HepG2 (cell line): ENCODE measurements around the gene NEURL1B. TPM values are rescaled to one million over a fixed set of nuclear protein-coding genes. Genes with fewer than 3 reads are reported as not detected.

Experiments used
- ATAC-seq: fragments of 200-7000 bp; cut with Tn5 transposase; 3 replicates; pipeline ENCODE4 v1.9.1; 2020; ENCODE audit warnings: mild to moderate bottlenecking, moderate library complexity
- BruUV-seq: library from RNA; stranded (reverse); fragments of 400-500 nt; replicated peaks from 2 replicates; lab custom pipeline; 2021; lab: Mats Ljungman, UMichigan
- CTCF ChIA-PET: fragments of 300-600 bp; formaldehyde crosslinking; extraction: SDS; loops from one replicate; lab custom pipeline; 2021; ENCODE audit warnings: low total read pairs, inconsistent platforms, low intra/inter-chr PET ratio; lab: Yijun Ruan, JAX
- POLR2A ChIA-PET: fragments of 350-600 bp; sonication (Branson Sonifier 250); formaldehyde crosslinking; loops from one replicate; lab custom pipeline; 2020; ENCODE audit warnings: antibody characterized with exemption, inconsistent platforms; lab: Yijun Ruan, JAX
- DNase-seq: peaks from one replicate; pipeline ENCODE4 v3.0.0-alpha.2; 2015; ENCODE audit warnings: low spot score
- FAIRE-seq: peaks from 3 replicates; lab custom pipeline; 2011; peaks lifted over from hg19 to GRCh38; lab: Jason Lieb, UNC
- H2AFZ ChIP-seq: one replicate; pipeline ENCODE4 v1.6.1; 2011; ENCODE audit warnings: low read length, inconsistent platforms
- H3K27ac ChIP-seq: fragments of 300-600 bp; 3 replicates; pipeline ENCODE4 v1.8.0; 2011; ENCODE audit warnings: mixed run types, mild to moderate bottlenecking, mixed read lengths, low read length, inconsistent platforms; ENCODE audit not compliant: insufficient read depth; ENCODE audit errors: extremely low read length
- H3K27me3 ChIP-seq, 2 experiments: fragments of 200-600 bp in 1 of 2; 2 replicates in 1 of 2; 3 replicates in 1 of 2; pipeline versions ENCODE4 v1.6.0 to v1.8.0; 2011; ENCODE audit warnings: low read length in 2 of 2, mild to moderate bottlenecking in 2 of 2, moderate library complexity in 2 of 2, inconsistent platforms in 1 of 2; ENCODE audit not compliant: insufficient read depth in 2 of 2, control insufficient read depth in 1 of 2
- H3K36me3 ChIP-seq, 2 experiments: fragments of 200-600 bp in 1 of 2; replicated peaks in 1 of 2; 2 replicates in 1 of 2; 3 replicates in 1 of 2; pipeline versions ENCODE4 v1.5.1 to v1.8.0; 2011; ENCODE audit warnings: low read length in 2 of 2, inconsistent platforms in 1 of 2; ENCODE audit not compliant: insufficient read depth in 2 of 2, control insufficient read depth in 1 of 2
- H3K4me1 ChIP-seq: 2 replicates; pipeline ENCODE4 v1.5.1; 2012; ENCODE audit warnings: low read length, inconsistent platforms; ENCODE audit not compliant: insufficient read depth
- H3K4me2 ChIP-seq: 2 replicates; pipeline ENCODE4 v1.6.0; 2011; ENCODE audit warnings: low read depth, low read length, inconsistent platforms
- H3K4me3 ChIP-seq, 3 experiments: fragments of 200-600 bp in 1 of 3; sonication (generic), shearing (Covaris generic) in 1 of 3; replicated peaks in 1 of 3; 2 replicates each; pipeline ENCODE4 v1.5.1; 2011 to 2016; ENCODE audit warnings: low read length in 3 of 3, inconsistent platforms in 2 of 3, low read depth in 2 of 3, mild to moderate bottlenecking in 2 of 3, control low read depth in 1 of 3, mixed read lengths in 1 of 3; ENCODE audit not compliant: insufficient read depth in 1 of 3
- H3K79me2 ChIP-seq: one replicate; pipeline ENCODE4 v1.6.1; 2011; ENCODE audit warnings: low read length, inconsistent platforms; ENCODE audit not compliant: insufficient read depth
- H3K9ac ChIP-seq: 2 replicates; pipeline ENCODE4 v1.6.0; 2011; ENCODE audit warnings: mild to moderate bottlenecking, low read depth, low read length, inconsistent platforms; ENCODE audit not compliant: insufficient read depth
- H3K9me3 ChIP-seq: 2 replicates; pipeline ENCODE4 v1.5.1; 2012; ENCODE audit warnings: mild to moderate bottlenecking, low read length
- H4K20me1 ChIP-seq: 2 replicates; pipeline ENCODE4 v1.6.0; 2011; ENCODE audit warnings: inconsistent platforms, mild to moderate bottlenecking, low read length, moderate library complexity; ENCODE audit not compliant: insufficient read depth
- CERS6 ChIP-seq: sonication (generic); formaldehyde crosslinking; IDR thresholded peaks from 2 replicates; pipeline ENCODE4 v1.5.0; 2020; ENCODE audit warnings: missing genetic modification reagents
- MAFG ChIP-seq: sonication (generic); formaldehyde crosslinking; IDR thresholded peaks from 2 replicates; pipeline ENCODE4 v1.5.1; 2020; ENCODE audit warnings: mild to moderate bottlenecking, missing genetic modification reagents
- MZF1 ChIP-seq: sonication (generic); formaldehyde crosslinking; IDR thresholded peaks from 2 replicates; pipeline ENCODE4 v1.8.1; 2023; ENCODE audit warnings: mild to moderate bottlenecking, missing genetic modification reagents, borderline replicate concordance
- RFXANK ChIP-seq: IDR thresholded peaks from 2 replicates; pipeline ENCODE4 v1.6.1; 2016
- SMARCC2 ChIP-seq: fragments of 450-650 bp; IDR thresholded peaks from 2 replicates; pipeline ENCODE4 v1.6.1; 2017; ENCODE audit warnings: antibody characterized with exemption, mild to moderate bottlenecking
- ZFP91 ChIP-seq: sonication (generic); formaldehyde crosslinking; IDR thresholded peaks from 2 replicates; pipeline ENCODE4 v1.9.0; 2022; ENCODE audit warnings: missing genetic modification reagents, mild to moderate bottlenecking, borderline replicate concordance
- ZNF563 ChIP-seq: sonication (generic); formaldehyde crosslinking; IDR thresholded peaks from 2 replicates; pipeline ENCODE4 v1.8.0; 2022; ENCODE audit warnings: mild to moderate bottlenecking, moderate library complexity, missing genetic modification reagents
- ZNF792 ChIP-seq: IDR thresholded peaks from 2 replicates; pipeline ENCODE4 v1.6.1; 2016
- WGBS: methylation state at CpG from one replicate; pipeline ENCODE4 v1.1.6; 2017; ENCODE audit warnings: low lambda C conversion rate; 5-methylcytosine and 5-hydroxymethylcytosine counted together
- in situ Hi-C: cut with HindIII; loops from 2 replicates; pipeline ENCODE4 v1.10.0; 2017; ENCODE audit warnings: low pct_unique_long_range_greater_than_20kb; ENCODE audit not compliant: extremely low pct_ligation_motif_present
- intact Hi-C: fragments of 100-400 bp; cut with micrococcal nuclease; formaldehyde crosslinking; loops from one replicate; pipeline ENCODE4 v1.10.0; 2022; ENCODE audit not compliant: unreplicated experiment
- polyA plus RNA-seq, 8 experiments: library from polyadenylated mRNA; depleted of rRNA in 3 of 8; stranded (reverse) in 7 of 8; unstranded in 1 of 8; fragments of >200 nt; fragmentation: Illumina TruSeq in 4 of 8; extraction: Trizol in 4 of 8; gene quantifications; 2 replicates each; pipeline versions ENCODE4 v1.2.1 to v1.2.3, GENCODE V29; 2011 to 2016; ENCODE audit warnings: low read depth in 4 of 8, missing spikeins in 1 of 8, mixed read lengths in 1 of 8; ENCODE audit not compliant: insufficient read depth in 1 of 8
- total RNA-seq, 5 experiments: library from RNA; depleted of rRNA; stranded (reverse); fragments of >200 nt; fragmentation: Illumina TruSeq; extraction: Trizol; gene quantifications; 2 replicates each; pipeline ENCODE4 v1.2.3, GENCODE V29; 2016; ENCODE audit warnings: low read depth in 1 of 5

NEURL1B gene
- total and polyA plus RNA-seq, 2 of the 13 experiments (the other 11 are each of a cell fraction or from before 2014, with no cell fraction given) = 0.09 to 0.13 TPM

- intact Hi-C loops = no loop called here
- Histone ChIP-seq H3K4me3 (no peak overlapping the region), H2AFZ (no peak overlapping the region), H3K4me1 (no peaks in the 10 kb centered on the region), H3K4me2 (no peak overlapping the region), H3K9me3 (no peaks in the 10 kb centered on the region), H3K9ac (no peak overlapping the region), H3K79me2 (no peaks in the 10 kb centered on the region), H3K27me3 (0 out of 5 replicates have a peak, but pooled peaks cover 0 to 6% of the 10 kb centered on the region in 2 experiments), H3K36me3 (no peaks in the 10 kb centered on the region), H4K20me1 (no peaks in the 10 kb centered on the region), H3K27ac (no peak overlapping the region)
- no peak for ATAC-seq
- WGBS = 83% methylated on average over 5 of the region's 45 CpGs
- POLR2A ChIA-PET = no interaction called here
- CTCF ChIA-PET = no interaction called here
- FAIRE-seq = no peak
- TF ChIP-seq RFXANK (CRISPR knock-in tag) (no peak), ZNF563 (no peak), ZFP91 (no peak), MZF1 (CRISPR knock-in tag) (no peak), ZNF792 (CRISPR knock-in tag) (no peak), MAFG (CRISPR knock-in tag) (no peak), CERS6 (CRISPR knock-in tag) (no peak), SMARCC2 (no peak)
- no TSS peak for BruUV-seq
- DNase-seq = no peak
- in situ Hi-C loops = no loop called here
Observed at GRCh38 chr5:172669386-172670004, 28.4 kb downstream of the NEURL1B start.
